ENCODE data around the gene GLB1L2.

The GLB1L2 gene

GRCh38 chr11:134410766-134411165 is 79.0 kb downstream of the GLB1L2 start:
- DNase-seq = no peak
- H3K27me3 Mint-ChIP-seq (ENCODE audit: low read depth, poor library complexity) = peaks cover 66% of the 10 kb centered on the region
- peaks cover 33% of the 10 kb centered on the region for H3K4me1 Mint-ChIP-seq
- H3K4me3 Mint-ChIP-seq = peak overlapping the region; percentile 79
- no peaks in the 10 kb centered on the region for H3K9me3 Mint-ChIP-seq
- H3K27ac Mint-ChIP-seq = no peak overlapping the region
- H3K36me3 Mint-ChIP-seq (ENCODE audit: low read depth) = no peaks in the 10 kb centered on the region
- no peak for TF ChIP-seq CTCF (IDR thresholded peaks at IDR 0.05)

- Mint-ChIP-seq H3K4me3 (peak within 1 kb of the TSS; percentile 79), H3K4me1 (peaks cover 33% of the 10 kb centered on the region), H3K27me3 (ENCODE audit: low read depth, poor library complexity) (peaks cover 81% of the 10 kb centered on the region), H3K9me3 (no peaks in the 10 kb centered on the region), H3K36me3 (ENCODE audit: low read depth) (no peaks in the 10 kb centered on the region), H3K27ac (no peak within 1 kb of the TSS)
- no peak for TF ChIP-seq CTCF (IDR thresholded peaks at IDR 0.05)
- peak; percentile 65 for DNase-seq
Measured at GRCh38 chr11:134412203-134413042, 80.6 kb downstream of the GLB1L2 start, which contains the start of gene B3GAT1. B3GAT1 (minus strand) TSS chr11:134412242; CDS start chr11:134387659, 24,583 bp downstream.

GRCh38 chr11:134413043-134413825 is 81.4 kb downstream of the GLB1L2 start:
- Mint-ChIP-seq H3K4me1 (peaks cover 33% of the 10 kb centered on the region), H3K9me3 (no peaks in the 10 kb centered on the region), H3K36me3 (ENCODE audit: low read depth) (no peaks in the 10 kb centered on the region), H3K4me3 (peak overlapping the region; percentile 77), H3K27ac (no peak overlapping the region), H3K27me3 (ENCODE audit: low read depth, poor library complexity) (peaks cover 81% of the 10 kb centered on the region)
- no peak for DNase-seq
- no peak for TF ChIP-seq CTCF (IDR thresholded peaks at IDR 0.05)

DNA sequence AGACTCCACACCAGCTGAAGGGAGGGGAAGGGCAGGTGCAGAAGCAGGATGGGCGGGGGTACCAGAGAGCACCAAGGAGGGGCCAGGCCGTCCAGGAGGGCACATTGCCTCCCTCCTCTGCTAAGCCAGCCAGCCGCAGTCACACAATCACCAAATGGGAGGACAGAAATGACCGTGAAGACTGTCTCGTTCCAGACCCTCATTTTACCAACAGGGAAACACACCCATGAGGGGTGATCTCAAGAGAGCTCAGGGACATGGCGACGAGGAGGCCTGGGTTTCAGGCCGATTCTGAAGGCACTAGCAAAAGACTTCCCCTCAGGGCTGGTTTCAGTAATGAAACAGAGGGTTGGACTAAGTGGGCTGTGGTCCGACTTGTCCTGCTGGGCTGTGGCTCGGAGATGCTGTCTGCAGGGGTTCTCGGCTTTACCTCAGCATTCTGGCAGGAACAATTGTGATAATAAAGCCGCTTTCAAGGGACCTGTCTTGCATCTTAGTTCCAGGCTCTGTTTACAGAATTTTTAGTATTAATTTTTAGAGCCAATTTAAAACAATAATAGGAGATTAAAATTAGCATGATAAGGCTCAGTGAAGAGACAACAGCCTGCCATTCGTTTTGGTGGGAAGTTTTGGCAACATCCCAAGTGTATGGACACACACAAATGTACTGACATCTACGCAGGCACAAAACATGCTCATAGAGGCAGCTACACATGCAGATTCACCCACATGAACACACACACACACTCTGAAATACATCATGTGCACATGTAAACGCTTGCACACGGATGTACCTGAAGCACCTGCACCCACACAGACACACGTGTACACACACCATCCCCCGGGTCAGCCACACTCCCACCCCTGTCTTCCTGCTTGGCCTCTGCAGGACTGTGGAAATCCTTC is 82.3 kb downstream of the GLB1L2 start:
- H3K27ac Mint-ChIP-seq = no peak overlapping the region

More for the DNA sequence above, 82.3 kb downstream of the GLB1L2 start:
- Mint-ChIP-seq H3K36me3 (ENCODE audit: low read depth) (no peaks in the 10 kb centered on the region), H3K4me1 (peaks cover 33% of the 10 kb centered on the region), H3K27me3 (ENCODE audit: low read depth, poor library complexity) (peaks cover 82% of the 10 kb centered on the region), H3K9me3 (no peaks in the 10 kb centered on the region), H3K4me3 (peak overlapping the region; percentile 77)
- no peak for TF ChIP-seq CTCF (IDR thresholded peaks at IDR 0.05)
- no peak for DNase-seq

Measured in nephron progenitor cell (in vitro differentiated cells).